NCI-H2196 treated with DMSO at 0.1 percent for 48 hours (cell line): Measurements from ENCODE around the gene NYAP2.

ENCODE experiments used
- DNase-seq: peaks from one replicate; lab custom pipeline; 2025; ENCODE audit not compliant: unreplicated experiment; lab: John Stamatoyannopoulos, UW

The NYAP2 gene

DNA sequence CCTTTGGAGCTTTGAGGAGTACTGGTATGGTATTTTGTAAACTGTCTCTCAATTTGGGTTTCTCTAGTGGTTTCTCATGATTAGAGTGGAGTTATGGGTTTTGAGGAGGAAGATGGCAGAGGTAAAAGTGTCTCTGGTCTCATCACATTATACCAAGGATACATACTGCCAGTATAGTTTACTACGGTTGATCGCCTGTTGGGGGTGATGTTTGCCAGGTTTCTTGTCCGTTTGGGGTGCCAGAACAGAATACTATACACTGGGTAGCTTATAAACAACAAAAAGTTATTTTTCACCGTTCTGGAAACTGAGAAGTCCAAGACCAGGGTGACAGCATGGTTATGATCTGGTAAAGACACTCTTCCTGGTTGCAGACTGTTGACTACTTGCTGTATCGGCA is 293.7 kb downstream of the NYAP2 start:
- DNase-seq: no peak

DNA sequence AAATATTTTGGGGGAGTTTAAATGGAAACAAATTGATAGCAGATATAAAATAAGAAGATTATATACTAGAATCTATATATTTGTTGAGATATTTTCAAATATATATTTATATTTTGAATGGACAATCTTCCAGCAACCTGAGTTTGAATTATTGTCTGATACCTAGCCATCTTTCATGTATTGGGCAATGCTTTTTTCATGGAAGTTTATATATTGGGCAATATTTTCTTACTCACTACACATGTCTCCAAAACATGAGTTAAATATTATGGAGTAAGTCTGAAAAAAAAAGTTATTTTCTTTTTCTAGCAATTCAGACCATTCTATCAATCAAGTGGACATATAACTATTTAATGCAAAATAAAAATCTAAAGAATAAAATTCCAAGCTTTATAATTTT is 295.2 kb downstream of the NYAP2 start:
- no peak for DNase-seq

DNA sequence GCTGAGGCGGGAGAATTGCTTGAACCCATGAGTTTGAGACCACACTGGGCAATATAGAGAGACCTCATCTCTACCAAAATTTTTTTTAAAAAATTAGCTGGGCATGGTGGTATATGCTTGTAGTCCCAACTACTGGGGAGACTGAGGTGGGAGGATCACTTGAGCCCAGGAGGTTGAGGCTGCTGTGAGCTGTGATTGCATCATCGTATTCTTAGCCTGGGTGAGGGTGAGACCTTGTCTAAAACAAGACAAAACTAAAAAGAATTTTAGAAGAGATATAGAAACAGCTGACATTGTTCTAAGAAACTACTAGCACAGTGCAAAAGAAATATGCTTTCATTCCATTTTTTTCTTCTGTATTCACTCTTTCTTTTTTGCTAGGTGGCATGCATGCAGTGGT is 298.4 kb downstream of the NYAP2 start:
- DNase-seq: no peak
